PC-3 (cell line): Measurements from ENCODE around the gene HBP1.

ENCODE experiments used
- CTCF ChIP-seq: fragments of 300-600 bp; sonication (generic); conservative IDR thresholded peaks from 2 replicates; pipeline ENCODE4 v1.5.1; 2017; ENCODE audit warnings: antibody characterized with exemption, low read depth, mild to moderate bottlenecking, low read length
- EZH2 ChIP-seq: fragments of 300-600 bp; sonication (generic); IDR thresholded peaks from one replicate; pipeline ENCODE4 v1.6.1; 2017; ENCODE audit warnings: antibody characterized with exemption, mild to moderate bottlenecking, low read length; ENCODE audit not compliant: unreplicated experiment
- EZH2phosphoT487 ChIP-seq: fragments of 300-600 bp; sonication (generic); IDR thresholded peaks from 2 replicates; pipeline ENCODE4 v1.6.1; 2018; ENCODE audit warnings: mild to moderate bottlenecking, antibody characterized with exemption, low read length, borderline replicate concordance

- no peak for TF ChIP-seq CTCF
- no peak for TF ChIP-seq EZH2
- no peak for TF ChIP-seq EZH2phosphoT487
Observed at GRCh38 chr7:107213945-107214344, 45.1 kb downstream of the HBP1 start.
